HepG2 (cell line): ENCODE measurements around the gene VSTM4. TPM values are rescaled to one million over a fixed set of nuclear protein-coding genes. Genes with fewer than 3 reads are reported as not detected.

Source experiments
- ATAC-seq: fragments of 200-7000 bp; cut with Tn5 transposase; 3 replicates; pipeline ENCODE4 v1.9.1; 2020; ENCODE audit warnings: mild to moderate bottlenecking, moderate library complexity
- BruUV-seq: library from RNA; stranded (reverse); fragments of 400-500 nt; replicated peaks from 2 replicates; lab custom pipeline; 2021; lab: Mats Ljungman, UMichigan
- CTCF ChIA-PET: fragments of 300-600 bp; formaldehyde crosslinking; extraction: SDS; loops from one replicate; lab custom pipeline; 2021; ENCODE audit warnings: low total read pairs, inconsistent platforms, low intra/inter-chr PET ratio; lab: Yijun Ruan, JAX
- POLR2A ChIA-PET: fragments of 350-600 bp; sonication (Branson Sonifier 250); formaldehyde crosslinking; loops from one replicate; lab custom pipeline; 2020; ENCODE audit warnings: antibody characterized with exemption, inconsistent platforms; lab: Yijun Ruan, JAX
- DNase-seq: peaks from one replicate; pipeline ENCODE4 v3.0.0-alpha.2; 2015; ENCODE audit warnings: low spot score
- FAIRE-seq: peaks from 3 replicates; lab custom pipeline; 2011; peaks lifted over from hg19 to GRCh38; lab: Jason Lieb, UNC
- H2AFZ ChIP-seq: one replicate; pipeline ENCODE4 v1.6.1; 2011; ENCODE audit warnings: low read length, inconsistent platforms
- H3K27ac ChIP-seq: fragments of 300-600 bp; 3 replicates; pipeline ENCODE4 v1.8.0; 2011; ENCODE audit warnings: mixed run types, mild to moderate bottlenecking, mixed read lengths, low read length, inconsistent platforms; ENCODE audit not compliant: insufficient read depth; ENCODE audit errors: extremely low read length
- H3K27me3 ChIP-seq, 2 experiments: fragments of 200-600 bp in 1 of 2; 2 replicates in 1 of 2; 3 replicates in 1 of 2; pipeline versions ENCODE4 v1.6.0 to v1.8.0; 2011; ENCODE audit warnings: low read length in 2 of 2, mild to moderate bottlenecking in 2 of 2, moderate library complexity in 2 of 2, inconsistent platforms in 1 of 2; ENCODE audit not compliant: insufficient read depth in 2 of 2, control insufficient read depth in 1 of 2
- H3K36me3 ChIP-seq, 2 experiments: fragments of 200-600 bp in 1 of 2; replicated peaks in 1 of 2; 2 replicates in 1 of 2; 3 replicates in 1 of 2; pipeline versions ENCODE4 v1.5.1 to v1.8.0; 2011; ENCODE audit warnings: low read length in 2 of 2, inconsistent platforms in 1 of 2; ENCODE audit not compliant: insufficient read depth in 2 of 2, control insufficient read depth in 1 of 2
- H3K4me1 ChIP-seq: 2 replicates; pipeline ENCODE4 v1.5.1; 2012; ENCODE audit warnings: low read length, inconsistent platforms; ENCODE audit not compliant: insufficient read depth
- H3K4me2 ChIP-seq: 2 replicates; pipeline ENCODE4 v1.6.0; 2011; ENCODE audit warnings: low read depth, low read length, inconsistent platforms
- H3K4me3 ChIP-seq, 3 experiments: fragments of 200-600 bp in 1 of 3; sonication (generic), shearing (Covaris generic) in 1 of 3; replicated peaks in 1 of 3; 2 replicates each; pipeline ENCODE4 v1.5.1; 2011 to 2016; ENCODE audit warnings: low read length in 3 of 3, inconsistent platforms in 2 of 3, low read depth in 2 of 3, mild to moderate bottlenecking in 2 of 3, control low read depth in 1 of 3, mixed read lengths in 1 of 3; ENCODE audit not compliant: insufficient read depth in 1 of 3
- H3K79me2 ChIP-seq: one replicate; pipeline ENCODE4 v1.6.1; 2011; ENCODE audit warnings: low read length, inconsistent platforms; ENCODE audit not compliant: insufficient read depth
- H3K9ac ChIP-seq: 2 replicates; pipeline ENCODE4 v1.6.0; 2011; ENCODE audit warnings: mild to moderate bottlenecking, low read depth, low read length, inconsistent platforms; ENCODE audit not compliant: insufficient read depth
- H3K9me3 ChIP-seq: 2 replicates; pipeline ENCODE4 v1.5.1; 2012; ENCODE audit warnings: mild to moderate bottlenecking, low read length
- H4K20me1 ChIP-seq: 2 replicates; pipeline ENCODE4 v1.6.0; 2011; ENCODE audit warnings: inconsistent platforms, mild to moderate bottlenecking, low read length, moderate library complexity; ENCODE audit not compliant: insufficient read depth
- EEA1 ChIP-seq: sonication (generic); formaldehyde crosslinking; IDR thresholded peaks from 2 replicates; pipeline ENCODE4 v1.5.1; 2020; ENCODE audit warnings: mild to moderate bottlenecking, missing genetic modification reagents, borderline replicate concordance
- GPN1 ChIP-seq: sonication (generic); formaldehyde crosslinking; IDR thresholded peaks from 2 replicates; pipeline ENCODE4 v1.5.1; 2020; ENCODE audit warnings: missing genetic modification reagents, borderline replicate concordance
- KMT2A ChIP-seq: sonication (generic); formaldehyde crosslinking; IDR thresholded peaks from 2 replicates; pipeline ENCODE4 v1.4.0; 2020; ENCODE audit warnings: missing genetic modification reagents
- MAFK ChIP-seq, 2 experiments: IDR thresholded peaks in 1 of 2; conservative IDR thresholded peaks in 1 of 2; 2 replicates each; pipeline ENCODE4 v1.6.1; 2011; ENCODE audit warnings: improper control_type of control experiment in 2 of 2, low read length in 2 of 2
- MEIS2 ChIP-seq: sonication (generic); formaldehyde crosslinking; IDR thresholded peaks from 2 replicates; pipeline ENCODE4 v1.9.0; 2021; ENCODE audit warnings: mild to moderate bottlenecking, missing genetic modification reagents
- POLR2AphosphoS2 ChIP-seq: IDR thresholded peaks from 2 replicates; pipeline ENCODE4 v1.6.1; 2011; ENCODE audit warnings: low read depth, low read length, improper control_type of control experiment
- RELA ChIP-seq: sonication (generic); formaldehyde crosslinking; IDR thresholded peaks from 2 replicates; pipeline ENCODE4 v1.4.0; 2020; ENCODE audit warnings: missing genetic modification reagents
- WIZ ChIP-seq: sonication (generic); formaldehyde crosslinking; IDR thresholded peaks from 2 replicates; pipeline ENCODE4 v1.5.1; 2020; ENCODE audit warnings: mild to moderate bottlenecking, missing genetic modification reagents
- WGBS: methylation state at CpG from one replicate; pipeline ENCODE4 v1.1.6; 2017; ENCODE audit warnings: low lambda C conversion rate; 5-methylcytosine and 5-hydroxymethylcytosine counted together
- in situ Hi-C: cut with HindIII; loops from 2 replicates; pipeline ENCODE4 v1.10.0; 2017; ENCODE audit warnings: low pct_unique_long_range_greater_than_20kb; ENCODE audit not compliant: extremely low pct_ligation_motif_present
- intact Hi-C: fragments of 100-400 bp; cut with micrococcal nuclease; formaldehyde crosslinking; loops from one replicate; pipeline ENCODE4 v1.10.0; 2022; ENCODE audit not compliant: unreplicated experiment
- polyA plus RNA-seq, 8 experiments: library from polyadenylated mRNA; depleted of rRNA in 3 of 8; stranded (reverse) in 7 of 8; unstranded in 1 of 8; fragments of >200 nt; fragmentation: Illumina TruSeq in 4 of 8; extraction: Trizol in 4 of 8; gene quantifications; 2 replicates each; pipeline versions ENCODE4 v1.2.1 to v1.2.3, GENCODE V29; 2011 to 2016; ENCODE audit warnings: low read depth in 4 of 8, missing spikeins in 1 of 8, mixed read lengths in 1 of 8; ENCODE audit not compliant: insufficient read depth in 1 of 8
- total RNA-seq, 5 experiments: library from RNA; depleted of rRNA; stranded (reverse); fragments of >200 nt; fragmentation: Illumina TruSeq; extraction: Trizol; gene quantifications; 2 replicates each; pipeline ENCODE4 v1.2.3, GENCODE V29; 2016; ENCODE audit warnings: low read depth in 1 of 5

The VSTM4 gene
- total and polyA plus RNA-seq, 2 of the 13 experiments (the other 11 are each of a cell fraction or from before 2014, with no cell fraction given): not detected

DNA sequence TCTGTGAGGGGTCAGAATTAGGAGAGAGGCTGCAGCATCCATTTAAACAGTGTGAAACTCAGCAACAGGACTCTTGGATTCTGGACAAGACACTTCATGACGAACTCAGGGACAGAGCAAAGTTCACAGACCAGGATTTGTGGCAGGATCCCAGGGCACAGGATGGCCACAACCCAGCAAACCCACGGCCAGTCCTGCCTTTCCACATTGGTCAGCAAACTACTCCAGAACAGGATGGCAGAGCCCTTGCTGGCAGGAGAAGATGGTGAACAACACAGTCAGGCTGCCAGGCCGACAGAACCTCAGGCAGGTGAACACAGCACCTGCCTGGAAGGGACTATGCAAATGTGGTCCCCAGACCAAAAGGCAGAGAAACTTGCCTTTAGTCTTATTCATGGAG, 34.4 kb downstream of the VSTM4 start:
- in situ Hi-C loops: no loop called here

DNA sequence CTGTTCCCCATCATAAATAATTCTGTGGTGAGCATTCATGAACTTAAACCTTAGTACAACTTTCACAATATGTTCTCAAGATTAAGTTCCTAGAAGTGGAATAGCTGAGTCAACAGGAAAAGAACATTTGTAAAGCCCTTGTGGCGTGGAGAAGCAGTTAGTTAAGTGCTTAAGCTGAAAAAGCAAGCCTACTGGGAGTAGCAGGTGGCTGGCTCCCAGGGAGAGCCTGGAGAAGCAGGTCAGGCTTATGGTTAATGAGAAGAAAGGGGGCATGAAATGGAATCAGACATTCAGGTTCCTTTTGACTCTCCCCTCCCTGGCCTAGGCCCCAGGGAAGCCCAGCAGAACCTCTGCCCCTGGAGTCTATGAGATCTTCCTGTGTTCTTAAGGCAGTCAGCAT, 35.3 kb downstream of the VSTM4 start:
- peaks cover 18% of the 10 kb centered on the region for H3K4me1 ChIP-seq
- H3K27me3 ChIP-seq: peaks cover 0 to 1% of the 10 kb centered on the region in 2 experiments; a peak in 1 of 5 replicates
- H3K9me3 ChIP-seq: no peaks in the 10 kb centered on the region
- no peak overlapping the region for H3K27ac ChIP-seq
- H3K36me3 ChIP-seq: no peaks in the 10 kb centered on the region
- no TSS peak for BruUV-seq
- no peak overlapping the region for H3K4me2 ChIP-seq
- in situ Hi-C loops: no loop called here
- ATAC-seq (no peak), FAIRE-seq (no peak)
- TF ChIP-seq KMT2A: no peak
- no peak for TF ChIP-seq EEA1 (CRISPR knock-in tag)
- TF ChIP-seq MAFK (conservative IDR thresholded peaks at IDR 0.05 in 1 of 2, IDR thresholded peaks at IDR 0.05 in 1 of 2; ENCODE audit: low read length in 2 of 2): peak in 1 of 2 experiments; percentile 48; a peak in 2 of 4 replicates
- TF ChIP-seq, all 625 proteins: peak for 1
- DNase-seq: no peak
- intact Hi-C loops: no loop called here
- 0% methylated on average over 1 of the region's 1 CpG for WGBS
- H3K9ac ChIP-seq: no peak overlapping the region
- H3K79me2 ChIP-seq: no peaks in the 10 kb centered on the region
- POLR2A ChIA-PET: no interaction called here
- CTCF ChIA-PET: no interaction called here
- H4K20me1 ChIP-seq: no peaks in the 10 kb centered on the region
- no peak overlapping the region for H2AFZ ChIP-seq
- no peak overlapping the region for H3K4me3 ChIP-seq

More for the DNA sequence above, 34.4 kb downstream of the VSTM4 start:
- H3K9ac ChIP-seq: no peak overlapping the region
- no peak overlapping the region; the same call in 1 of the 2 replicates for H3K4me2 ChIP-seq
- no peaks in the 10 kb centered on the region for H3K79me2 ChIP-seq
- CTCF ChIA-PET: no interaction called here
- peaks cover 0 to 1% of the 10 kb centered on the region in 2 experiments; a peak in 1 of 5 replicates for H3K27me3 ChIP-seq
- ATAC-seq (peak; percentile 39; the same call in 2 of the 3 replicates), DNase-seq (no peak), FAIRE-seq (no peak)
- no TSS peak for BruUV-seq
- H3K36me3 ChIP-seq: no peaks in the 10 kb centered on the region
- TF ChIP-seq MEIS2 (CRISPR knock-in tag) (no peak), WIZ (no peak), POLR2AphosphoS2 (no peak), RELA (CRISPR knock-in tag) (no peak), GPN1 (CRISPR knock-in tag) (no peak)
- peaks cover 18% of the 10 kb centered on the region for H3K4me1 ChIP-seq
- POLR2A ChIA-PET: no interaction called here
- H2AFZ ChIP-seq: no peak overlapping the region
- 27% methylated on average over 2 of the region's 3 CpGs for WGBS
- H4K20me1 ChIP-seq: no peaks in the 10 kb centered on the region
- intact Hi-C loops: no loop called here
- H3K27ac ChIP-seq: no peak overlapping the region
- H3K9me3 ChIP-seq: no peaks in the 10 kb centered on the region
- H3K4me3 ChIP-seq: no peak overlapping the region
